HG03097 (cell line): ENCODE results near the gene HEXD.
"Not testable (repeated sequence)": the region's sequence is repeated elsewhere in the genome, so short reads cannot be mapped to it uniquely, and the experiment has no call there.

Experiments
- ATAC-seq: cut with Tn5 transposase; IDR thresholded peaks from one replicate; pipeline ENCODE4 v1.9.1; 2021; ENCODE audit not compliant: unreplicated experiment, low FRiP score

The HEXD gene

DNA sequence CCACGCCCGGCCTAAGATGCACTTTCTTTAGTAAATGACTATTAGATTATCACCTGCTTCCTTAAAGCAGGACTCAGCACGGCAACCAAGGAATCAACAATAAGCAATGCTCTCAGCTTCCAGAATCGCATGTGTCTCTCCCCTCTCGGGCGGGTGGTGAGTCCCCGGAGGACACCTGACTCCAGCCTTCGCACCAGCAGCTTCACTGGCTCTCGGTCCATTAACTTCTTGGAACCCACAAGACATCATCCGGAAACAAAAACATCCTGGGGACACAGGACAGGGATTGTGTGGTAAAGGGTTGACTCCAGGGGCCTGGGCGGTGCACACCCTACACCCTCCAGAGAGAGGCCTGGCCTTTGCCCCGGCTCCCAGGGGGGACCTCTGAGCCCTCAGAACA lies 23.9 kb upstream of the HEXD start:
- ATAC-seq, result no peak

- ATAC-seq, result no peak
Observed at GRCh38 chr17:82396601-82397435, 21.3 kb upstream of the HEXD start.

DNA sequence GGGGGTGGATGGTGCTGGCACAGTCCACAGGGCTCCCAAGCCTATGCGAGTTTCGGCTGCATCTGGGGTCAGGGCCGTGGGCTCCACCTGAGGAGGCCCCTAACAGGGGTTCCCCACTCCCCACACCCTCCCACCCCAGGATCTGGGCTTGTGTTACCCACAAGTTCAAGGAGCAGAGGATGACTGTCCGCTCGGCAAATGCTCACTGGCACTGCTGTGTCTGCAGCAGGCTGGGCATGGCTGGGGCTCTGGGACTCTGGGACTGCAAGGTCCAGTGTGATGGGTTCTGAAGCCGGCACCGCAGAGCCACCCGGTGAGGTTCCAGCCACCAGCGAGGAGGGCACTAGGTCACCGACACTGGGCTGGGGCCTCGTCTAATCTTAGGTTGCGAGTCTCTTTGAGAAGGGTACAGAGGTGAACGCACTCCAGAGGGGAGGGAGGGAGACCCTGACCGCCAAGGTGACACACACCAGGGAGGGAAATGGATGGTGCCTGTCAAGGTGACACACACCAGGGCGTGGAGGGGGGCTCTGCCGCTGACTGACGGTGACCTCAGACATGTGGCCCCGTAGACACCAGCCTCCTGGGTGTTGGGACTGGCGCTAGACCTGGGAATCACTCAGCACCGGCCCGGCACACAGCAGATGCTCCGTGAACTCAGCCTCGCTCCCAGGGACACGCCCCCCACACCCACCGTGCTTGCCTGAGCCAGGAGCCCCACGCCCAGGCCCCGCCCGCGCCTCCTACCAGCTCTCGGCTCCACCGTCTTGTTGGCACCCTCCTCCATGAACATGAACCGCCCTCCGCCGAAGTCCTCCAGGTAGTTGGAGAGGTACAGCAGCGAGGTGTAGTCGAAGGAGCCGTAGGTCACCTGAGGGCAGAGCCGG lies 20.5 kb upstream of the HEXD start:
- no peak for ATAC-seq

DNA sequence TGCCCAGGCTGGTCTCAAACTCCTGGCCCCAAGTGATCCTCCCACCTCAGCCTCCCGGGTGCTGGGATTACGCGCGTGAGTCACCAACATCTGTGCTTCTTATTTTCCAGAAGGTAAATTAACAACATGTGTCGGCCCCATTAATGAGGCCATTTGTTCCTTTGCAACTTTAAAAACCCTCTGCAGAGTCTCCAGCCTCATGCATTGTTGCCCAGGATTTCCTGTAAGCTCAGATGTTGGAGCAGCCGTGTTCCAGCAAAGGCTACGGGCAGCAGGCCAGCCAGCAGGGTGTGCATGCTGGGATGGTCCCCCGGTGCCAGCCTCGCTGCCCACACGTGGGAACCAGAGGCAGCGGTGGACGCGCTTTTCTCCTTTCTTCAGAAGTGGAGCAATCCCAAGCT lies 19.1 kb upstream of the HEXD start:
- no peak for ATAC-seq

DNA sequence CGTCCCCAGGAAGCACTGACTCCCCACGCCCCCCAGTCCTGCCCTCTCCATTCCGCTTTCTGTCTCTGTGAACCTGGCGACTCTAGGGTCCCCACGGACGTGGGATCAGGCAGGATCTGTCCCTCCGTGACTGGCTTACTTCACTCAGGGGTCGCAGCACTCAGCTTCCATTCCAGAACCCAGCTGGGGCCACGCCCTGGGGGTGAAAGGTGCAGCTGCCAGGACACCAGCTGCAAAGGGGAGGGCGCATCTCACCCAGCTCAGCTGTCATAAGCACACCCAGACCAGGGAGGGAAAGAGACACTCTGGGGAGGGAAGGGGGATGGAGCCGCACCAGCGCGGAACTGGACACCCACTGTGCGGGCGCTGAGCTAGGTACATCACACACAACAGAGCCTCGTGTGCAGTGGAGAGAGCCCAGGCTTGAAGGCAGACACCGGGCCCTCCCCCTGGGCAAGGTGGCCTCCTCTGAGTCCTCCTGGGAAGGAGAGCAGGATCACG lies 18.5 kb upstream of the HEXD start:
- ATAC-seq, result no peak

GRCh38 chr17:82400206-82400605 lies 17.9 kb upstream of the HEXD start:
- ATAC-seq, result no peak

GRCh38 chr17:82400830-82401229 lies 17.3 kb upstream of the HEXD start:
- no peak for ATAC-seq

GRCh38 chr17:82402865-82403264 lies 15.3 kb upstream of the HEXD start:
- ATAC-seq, result peak; percentile 55

DNA sequence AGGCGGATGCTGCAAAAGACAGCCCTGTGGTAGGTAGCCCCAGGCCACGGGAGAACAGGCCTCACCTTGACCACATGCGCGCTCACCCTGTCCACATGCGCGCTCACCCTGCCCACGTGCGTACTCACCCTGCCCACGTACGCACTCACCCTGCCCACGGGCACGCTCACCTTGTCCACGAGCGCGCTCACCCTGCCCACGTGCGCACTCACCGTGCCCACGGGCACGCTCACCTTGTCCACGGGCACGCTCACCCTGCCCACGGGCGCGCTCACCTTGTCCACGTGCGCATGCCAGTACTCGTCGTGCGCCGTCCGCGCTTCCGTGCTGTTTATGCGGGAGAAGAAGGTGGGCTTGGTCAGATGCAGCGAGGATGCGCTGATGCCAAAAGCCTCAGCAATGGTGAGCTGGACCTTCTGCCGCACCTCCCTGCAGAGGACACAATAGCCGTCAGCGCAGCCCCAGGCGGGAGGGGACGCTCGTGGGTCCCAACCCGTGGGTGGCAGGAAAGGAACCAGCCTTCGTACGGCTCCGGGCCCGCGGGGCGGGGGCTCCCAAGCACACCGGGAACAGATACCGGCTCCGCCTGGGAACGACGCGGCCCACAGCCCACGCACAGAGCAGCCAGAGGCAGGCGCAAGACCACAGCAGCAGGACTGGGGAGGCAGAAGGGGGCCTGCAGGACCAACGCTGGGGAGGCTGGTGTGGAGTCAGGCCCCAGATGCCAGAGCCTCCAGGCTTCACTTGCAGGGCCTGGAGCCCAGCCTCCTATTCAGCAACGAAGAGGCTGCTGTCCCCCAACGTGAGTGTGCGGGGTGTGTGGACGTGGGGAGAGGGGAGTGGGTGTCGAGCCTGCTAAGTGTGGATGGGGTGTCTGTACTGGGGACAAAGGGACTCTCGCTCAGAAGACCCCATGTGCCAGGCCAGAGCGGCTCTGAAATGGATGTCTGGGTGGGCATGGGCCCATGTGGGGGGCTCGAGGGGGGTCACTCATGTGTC lies 14.2 kb upstream of the HEXD start:
- ATAC-seq, result no peak

DNA sequence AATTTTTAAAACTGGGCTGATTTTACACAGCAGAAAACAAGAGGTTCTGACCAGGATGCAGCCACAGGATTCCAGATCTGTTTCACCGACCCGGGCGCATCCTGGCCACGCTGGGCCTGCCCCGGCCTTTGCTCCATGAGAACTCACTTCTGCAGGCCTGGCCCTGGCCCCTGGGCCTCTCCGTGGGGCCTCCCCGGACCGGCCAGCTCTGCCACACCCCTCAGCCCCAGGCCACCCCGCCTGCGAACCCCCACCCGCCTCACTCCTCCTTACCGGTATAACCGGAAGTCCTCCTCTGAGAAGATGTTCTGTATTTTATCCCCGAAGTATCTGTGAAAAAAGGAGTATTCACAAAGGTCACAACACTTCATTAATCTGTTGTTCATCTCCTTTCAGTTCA lies 13.1 kb upstream of the HEXD start:
- ATAC-seq, result no peak

DNA sequence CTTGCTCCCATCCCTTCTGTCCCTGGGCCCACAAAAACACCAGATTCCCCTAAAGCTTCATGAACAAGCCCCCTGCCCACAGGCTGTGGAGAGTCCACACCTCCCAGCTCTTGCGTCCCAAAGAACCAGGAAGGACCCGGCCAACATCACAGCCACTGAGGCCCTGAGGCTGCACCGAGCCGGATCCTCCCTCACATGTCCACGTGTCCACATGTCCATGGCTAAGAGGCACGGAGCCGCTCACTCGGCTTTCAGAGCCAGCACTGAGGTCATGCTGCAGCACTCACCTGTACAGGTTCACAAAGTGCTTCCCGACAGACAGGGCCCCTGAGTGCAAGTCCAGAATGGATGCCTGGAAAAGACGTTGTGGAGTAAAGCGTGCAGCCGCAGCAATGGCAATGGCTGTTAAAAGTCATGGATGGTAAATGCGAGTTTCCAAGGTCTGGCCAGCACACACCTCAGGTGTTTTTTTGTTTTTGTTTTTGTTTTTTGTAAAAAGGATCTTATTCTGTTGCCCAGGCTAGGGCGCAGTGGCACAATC lies 11.9 kb upstream of the HEXD start:
- ATAC-seq, result no peak

GRCh38 chr17:82407255-82407654 lies 10.9 kb upstream of the HEXD start:
- no peak for ATAC-seq

DNA sequence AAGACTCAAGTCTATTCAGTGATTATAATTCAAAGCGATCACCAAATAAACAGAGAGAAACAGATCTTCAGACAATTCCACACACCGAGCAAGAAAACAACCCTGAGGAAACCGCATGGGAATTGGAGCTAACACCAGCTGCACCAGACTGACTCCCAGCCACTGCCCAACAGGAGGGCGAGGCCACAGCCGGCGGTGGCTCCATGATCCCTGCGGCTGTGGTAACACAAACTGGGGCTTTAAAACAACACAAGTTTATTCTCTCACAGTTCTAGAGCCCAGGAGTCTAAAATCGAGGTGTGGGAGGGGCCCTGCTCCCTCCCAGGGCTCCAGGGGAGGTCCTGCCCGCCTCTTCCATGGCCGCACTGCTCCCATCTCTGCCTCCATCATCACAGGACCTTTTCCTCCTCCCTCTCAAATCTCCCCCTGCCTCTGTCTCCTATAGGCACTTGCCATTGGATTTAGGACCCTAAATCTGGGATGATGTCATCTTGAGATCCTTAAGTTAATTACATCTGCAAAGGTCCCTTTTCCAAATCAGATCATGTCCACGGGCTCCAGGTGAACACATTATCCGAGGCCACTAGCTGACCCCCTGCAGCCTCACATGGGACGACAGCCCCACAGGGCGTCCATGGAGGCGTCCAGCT lies 9.7 kb upstream of the HEXD start:
- no peak for ATAC-seq

- no peak for ATAC-seq
Observed at GRCh38 chr17:82408938-82409318, 9.2 kb upstream of the HEXD start.

- no peak for ATAC-seq
Observed at GRCh38 chr17:82410014-82410716, 8.0 kb upstream of the HEXD start.

GRCh38 chr17:82411396-82412053 lies 6.6 kb upstream of the HEXD start:
- ATAC-seq, result no peak

DNA sequence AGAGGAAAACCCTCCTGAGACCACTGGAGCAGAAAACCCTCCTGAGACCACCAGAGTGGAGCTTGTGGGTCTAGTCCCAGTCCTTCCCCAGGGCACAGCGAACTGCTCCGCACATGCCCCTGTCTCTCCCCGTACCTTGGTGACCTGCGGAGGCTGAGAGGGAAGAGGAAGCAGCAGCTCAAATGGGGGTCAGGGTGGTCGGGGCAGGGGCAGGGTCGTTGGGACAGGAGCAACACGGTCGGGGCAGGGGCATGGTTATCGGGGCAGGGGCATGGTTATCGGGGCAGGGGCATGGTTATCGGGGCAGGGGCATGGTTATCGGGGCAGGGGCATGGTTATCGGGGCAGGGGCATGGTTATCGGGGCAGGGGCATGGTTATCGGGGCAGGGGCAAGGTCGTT lies 6.1 kb upstream of the HEXD start:
- not testable (repeated sequence) for ATAC-seq
